NT2/D1 (cell line): ENCODE data around the gene ALPK3.

Experiments
- DNase-seq: peaks from one replicate; pipeline ENCODE4 v3.0.0-alpha.2; 2011; ENCODE audit warnings: low read depth, low spot score
- H3K27me3 ChIP-seq: 2 replicates; pipeline ENCODE4 v1.6.0; 2011; ENCODE audit warnings: mild to moderate bottlenecking; ENCODE audit not compliant: insufficient read length, insufficient read depth
- H3K36me3 ChIP-seq: 2 replicates; pipeline ENCODE4 v1.6.1; 2011; ENCODE audit warnings: mild to moderate bottlenecking, low read length, mixed read lengths; ENCODE audit not compliant: insufficient read depth, insufficient read length
- H3K4me1 ChIP-seq: 2 replicates; pipeline ENCODE4 v1.5.1; 2011; ENCODE audit not compliant: insufficient read depth, insufficient read length
- H3K4me3 ChIP-seq: 2 replicates; pipeline ENCODE4 v1.5.1; 2011; ENCODE audit warnings: low read depth; ENCODE audit not compliant: insufficient read length
- H3K9ac ChIP-seq: 2 replicates; pipeline ENCODE4 v1.6.0; 2011; ENCODE audit warnings: low read depth; ENCODE audit not compliant: insufficient read length
- H3K9me3 ChIP-seq: 2 replicates; pipeline ENCODE4 v1.5.1; 2011; ENCODE audit warnings: mild to moderate bottlenecking, low read length; ENCODE audit not compliant: insufficient read depth
- SUZ12 ChIP-seq: IDR thresholded peaks from 2 replicates; pipeline ENCODE4 v1.6.1; 2011; ENCODE audit not compliant: insufficient read length, insufficient read depth; ENCODE audit errors: extremely low read depth
- YY1 ChIP-seq: IDR thresholded peaks from 2 replicates; pipeline ENCODE4 v1.6.1; 2011; ENCODE audit not compliant: insufficient read length, insufficient read depth
- ZNF274 ChIP-seq: IDR thresholded peaks from 2 replicates; pipeline ENCODE4 v1.6.1; 2011; ENCODE audit warnings: mild to moderate bottlenecking, low read depth, low read length

The ALPK3 gene

GRCh38 chr15:84791763-84792162 lies 25.4 kb upstream of the ALPK3 start:
- Histone ChIP-seq H3K27me3 (no peaks in the 10 kb centered on the region), H3K4me1 (no peaks in the 10 kb centered on the region), H3K4me3 (no peak overlapping the region), H3K9me3 (no peaks in the 10 kb centered on the region), H3K9ac (no peak overlapping the region), H3K36me3 (peaks cover 55% of the 10 kb centered on the region)
- DNase-seq: no peak
- TF ChIP-seq YY1 (no peak), SUZ12 (no peak), ZNF274 (no peak)

DNA sequence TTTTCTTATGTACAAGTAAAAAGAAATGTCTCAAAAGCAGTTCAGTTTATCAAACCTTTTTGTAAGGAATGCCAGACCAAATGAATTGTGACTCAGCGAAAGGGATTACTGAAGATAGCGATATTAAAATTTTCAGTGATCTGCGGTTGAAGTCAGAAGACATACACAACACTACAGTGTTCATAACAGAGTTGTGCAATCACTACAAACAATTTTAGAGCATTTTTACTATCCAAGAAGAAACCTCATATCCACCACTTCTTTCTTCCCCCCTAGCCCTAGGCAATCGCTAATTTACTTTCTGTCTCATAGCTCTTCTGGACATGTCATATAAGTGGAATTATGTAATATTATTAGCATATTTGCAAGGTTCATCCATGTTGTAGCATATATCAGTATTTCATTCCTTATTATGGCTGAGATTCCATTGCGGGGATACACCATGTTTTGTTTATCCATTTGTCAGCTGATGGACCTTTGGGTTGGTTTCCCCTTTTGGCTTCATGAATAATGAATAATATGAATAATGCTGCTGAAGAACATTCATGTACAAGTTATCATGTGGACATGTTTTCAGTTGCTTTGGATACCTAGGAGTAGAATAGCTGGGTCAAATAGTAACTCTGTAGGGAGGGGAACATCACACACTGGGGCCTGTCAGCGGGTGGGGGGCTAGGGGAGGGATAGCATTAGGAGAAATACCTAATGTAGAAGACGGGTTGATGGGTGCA lies 23.6 kb upstream of the ALPK3 start:
- TF ChIP-seq YY1 (no peak), ZNF274 (no peak), SUZ12 (no peak)
- no peak overlapping the region for H3K9ac ChIP-seq
- no peaks in the 10 kb centered on the region for H3K27me3 ChIP-seq
- no peaks in the 10 kb centered on the region for H3K9me3 ChIP-seq
- H3K4me3 ChIP-seq: no peak overlapping the region
- DNase-seq: no peak
- peaks cover 66% of the 10 kb centered on the region for H3K36me3 ChIP-seq
- no peaks in the 10 kb centered on the region for H3K4me1 ChIP-seq

DNA sequence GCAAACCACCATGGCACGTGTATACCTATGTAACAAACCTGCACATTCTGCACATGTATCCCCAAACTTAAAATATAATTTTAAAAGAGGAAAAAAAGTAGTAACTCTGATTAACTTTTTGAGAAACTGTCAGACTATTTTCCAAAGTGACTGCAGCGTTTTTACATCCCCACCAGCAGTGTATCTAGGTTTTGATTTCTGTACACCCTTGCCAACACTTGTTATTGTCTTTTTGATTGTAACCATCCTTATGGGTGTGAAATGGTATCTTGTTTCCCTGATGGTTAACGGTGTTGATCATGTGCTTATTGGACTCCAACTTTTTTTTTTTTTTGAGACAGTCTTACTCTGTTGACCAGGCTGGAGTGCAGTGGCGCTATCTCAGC lies 23.0 kb upstream of the ALPK3 start:
- H3K4me3 ChIP-seq: no peak overlapping the region
- H3K27me3 ChIP-seq: no peaks in the 10 kb centered on the region
- peaks cover 71% of the 10 kb centered on the region for H3K36me3 ChIP-seq
- no peak for DNase-seq
- H3K9me3 ChIP-seq: no peaks in the 10 kb centered on the region
- H3K9ac ChIP-seq: no peak overlapping the region
- TF ChIP-seq SUZ12: no peak
- no peak for TF ChIP-seq ZNF274
- TF ChIP-seq YY1: no peak
- H3K4me1 ChIP-seq: no peaks in the 10 kb centered on the region

DNA sequence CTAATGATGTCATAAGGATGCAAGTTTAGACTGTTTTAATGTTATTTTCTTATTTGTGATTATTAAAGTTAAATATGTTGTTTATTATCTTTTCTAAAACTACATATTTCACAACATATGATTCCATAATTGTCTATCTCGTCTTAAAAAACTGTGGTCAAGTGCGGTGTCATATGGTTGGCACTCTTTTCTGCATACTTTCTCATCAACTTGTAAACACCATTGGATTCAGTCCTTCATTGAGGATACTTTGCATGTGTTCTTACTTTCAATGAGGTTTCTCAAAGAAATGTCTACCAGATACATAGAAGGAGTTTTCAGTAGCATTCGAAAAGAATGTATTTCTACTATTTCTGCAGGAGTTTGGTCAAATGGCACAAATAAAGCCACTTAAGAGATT lies 22.0 kb upstream of the ALPK3 start:
- Histone ChIP-seq H3K27me3 (no peaks in the 10 kb centered on the region), H3K9ac (no peak overlapping the region), H3K9me3 (no peaks in the 10 kb centered on the region), H3K4me3 (no peak overlapping the region), H3K36me3 (peaks cover 77% of the 10 kb centered on the region), H3K4me1 (no peaks in the 10 kb centered on the region)
- TF ChIP-seq YY1: no peak
- no peak for TF ChIP-seq SUZ12
- TF ChIP-seq ZNF274: no peak
- DNase-seq: no peak

DNA sequence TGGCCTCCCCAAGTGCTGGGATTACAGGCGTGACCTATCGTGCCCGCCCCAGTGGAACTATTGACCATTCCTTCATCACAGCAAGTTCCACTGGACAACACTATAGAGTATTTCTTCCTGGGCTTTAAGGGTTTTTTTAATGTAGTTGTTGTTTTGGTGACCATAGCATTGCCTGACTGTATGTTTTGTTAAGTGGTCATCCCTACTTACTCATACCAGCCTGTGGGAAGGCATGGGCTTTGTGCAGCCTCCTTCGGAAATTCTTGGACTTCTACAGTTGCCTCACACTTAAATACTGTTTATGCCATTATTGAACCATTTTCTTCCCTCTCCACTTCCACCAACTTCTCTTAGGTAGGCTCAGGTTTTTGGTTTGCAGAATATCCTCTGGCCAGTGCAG lies 19.9 kb upstream of the ALPK3 start:
- H3K36me3 ChIP-seq: peaks cover 77% of the 10 kb centered on the region
- H3K4me1 ChIP-seq: no peaks in the 10 kb centered on the region
- no peaks in the 10 kb centered on the region for H3K27me3 ChIP-seq
- no peak overlapping the region for H3K9ac ChIP-seq
- no peak for DNase-seq
- H3K9me3 ChIP-seq: no peaks in the 10 kb centered on the region
- TF ChIP-seq ZNF274 (no peak), YY1 (no peak), SUZ12 (no peak)
- no peak overlapping the region for H3K4me3 ChIP-seq

- DNase-seq: no peak
- Histone ChIP-seq H3K9me3 (no peaks in the 10 kb centered on the region), H3K36me3 (peaks cover 77% of the 10 kb centered on the region), H3K4me3 (no peak overlapping the region), H3K4me1 (no peaks in the 10 kb centered on the region), H3K27me3 (no peaks in the 10 kb centered on the region), H3K9ac (no peak overlapping the region)
- TF ChIP-seq SUZ12 (no peak), ZNF274 (no peak), YY1 (no peak)
These were observed 19.4 kb upstream of the ALPK3 start for GRCh38 chr15:84797801-84798200.

DNA sequence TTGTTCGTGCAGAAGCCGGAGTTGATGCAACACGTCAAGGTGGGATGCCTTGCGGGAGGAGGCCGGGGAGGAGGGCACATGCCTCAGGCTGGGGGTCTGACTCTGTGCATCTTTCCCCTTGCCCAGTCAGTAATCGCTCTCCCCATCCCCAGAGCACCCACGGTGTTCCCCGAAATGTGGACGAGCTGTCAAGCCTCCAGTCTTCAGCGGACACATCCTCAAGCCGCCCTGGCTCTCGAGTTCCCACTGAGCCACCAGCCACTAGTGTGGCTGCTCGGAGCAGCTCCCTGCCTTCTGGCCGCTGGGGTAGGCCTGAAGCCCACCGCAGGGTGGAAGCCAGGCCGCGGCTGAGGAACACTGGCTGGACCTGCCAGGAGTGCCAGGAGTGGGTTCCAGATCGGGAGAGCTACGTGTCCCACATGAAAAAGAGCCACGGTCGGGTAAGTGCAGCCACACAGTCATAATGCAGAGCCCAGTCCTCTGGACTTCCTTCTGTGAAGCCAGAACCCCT lies 18.7 kb upstream of the ALPK3 start:
- Histone ChIP-seq H3K36me3 (peaks cover 76% of the 10 kb centered on the region), H3K4me1 (no peaks in the 10 kb centered on the region), H3K27me3 (no peaks in the 10 kb centered on the region), H3K9me3 (no peaks in the 10 kb centered on the region), H3K4me3 (no peak overlapping the region), H3K9ac (no peak overlapping the region)
- no peak for DNase-seq
- TF ChIP-seq YY1 (no peak), SUZ12 (no peak), ZNF274 (no peak)
